Left renal cortex interstitium (tissue), 4 donors: ENCODE results near the gene DCAF6. TPM values are rescaled to one million over a fixed set of nuclear protein-coding genes. Genes with fewer than 3 reads are reported as not detected.
"Not testable (repeated sequence)": the region's sequence is repeated elsewhere in the genome, so short reads cannot be mapped to it uniquely, and the experiment has no call there.

ENCODE experiments used
- DNase-seq, 4 donors: peaks; one replicate each; pipeline ENCODE4 v3.0.0-alpha.2; 2013; ENCODE audit warnings: low read depth in 4 of 4, low spot score in 2 of 4, missing footprints in 1 of 4
- polyA plus RNA-seq, 4 donors: library from polyadenylated mRNA; unstranded; fragments of 120-200 nt; gene quantifications; one replicate each; pipeline ENCODE4 v1.2.1, GENCODE V29; 2013; ENCODE audit not compliant: insufficient read length in 4 of 4

DCAF6 gene
- polyA plus RNA-seq, 4 donors, result 77.0 to 89.1 (median 82.8) TPM

GRCh38 chr1:168005529-168005928 lies 69.0 kb downstream of the DCAF6 start:
- no peak for DNase-seq

- DNase-seq, result no peak
These were observed 71.2 kb downstream of the DCAF6 start for GRCh38 chr1:168007691-168008090.

GRCh38 chr1:168008595-168008994 lies 72.1 kb downstream of the DCAF6 start:
- no peak for DNase-seq

GRCh38 chr1:168009322-168009721 lies 72.8 kb downstream of the DCAF6 start:
- no peak for DNase-seq

- DNase-seq, result no peak
These were observed 82.9 kb downstream of the DCAF6 start for GRCh38 chr1:168019407-168019806.

- DNase-seq, result no peak
These were observed 94.7 kb downstream of the DCAF6 start for GRCh38 chr1:168031198-168031597.

GRCh38 chr1:168031627-168032026 lies 95.1 kb downstream of the DCAF6 start:
- no peak for DNase-seq

GRCh38 chr1:168032029-168032428 lies 95.5 kb downstream of the DCAF6 start:
- DNase-seq, result no peak

- DNase-seq, result no peak
These were observed 98.9 kb downstream of the DCAF6 start for GRCh38 chr1:168035345-168035744.

- no peak for DNase-seq
These were observed 105.9 kb downstream of the DCAF6 start for GRCh38 chr1:168042362-168042761.

- no peak for DNase-seq
These were observed 108.8 kb downstream of the DCAF6 start for GRCh38 chr1:168045311-168045710.

GRCh38 chr1:168050307-168050706 lies 113.8 kb downstream of the DCAF6 start:
- no peak for DNase-seq

GRCh38 chr1:168050880-168051279 lies 114.4 kb downstream of the DCAF6 start:
- no peak for DNase-seq

GRCh38 chr1:168053681-168054080 lies 117.2 kb downstream of the DCAF6 start:
- no peak for DNase-seq

GRCh38 chr1:168054117-168054516 lies 117.6 kb downstream of the DCAF6 start:
- DNase-seq, result no peak

GRCh38 chr1:168056152-168056551 lies 119.7 kb downstream of the DCAF6 start:
- not testable (repeated sequence) for DNase-seq

- no peak for DNase-seq
These were observed 120.9 kb downstream of the DCAF6 start for GRCh38 chr1:168057355-168057754.

GRCh38 chr1:168057921-168058320 lies 121.4 kb downstream of the DCAF6 start:
- DNase-seq, result no peak

GRCh38 chr1:168064216-168064615 lies 127.7 kb downstream of the DCAF6 start:
- DNase-seq, result no peak

GRCh38 chr1:168065506-168065905 lies 129.0 kb downstream of the DCAF6 start:
- DNase-seq, result no peak

- DNase-seq, result no peak
These were observed 132.9 kb downstream of the DCAF6 start for GRCh38 chr1:168069384-168069783.

- DNase-seq, result no peak
These were observed 143.3 kb downstream of the DCAF6 start for GRCh38 chr1:168079761-168080160.

GRCh38 chr1:168081373-168082007 lies 145.0 kb downstream of the DCAF6 start:
- no peak for DNase-seq
